MM.1S (cell line): ENCODE results near the gene MPG.

Source experiments
- DNase-seq: peaks from one replicate; pipeline ENCODE4 v3.0.0-alpha.2; 2015
- H2AFZ ChIP-seq: fragments of 300-600 bp; sonication (generic); 2 replicates; pipeline ENCODE4 v1.6.0; 2016; ENCODE audit warnings: antibody characterized with exemption, low read length
- H3F3A ChIP-seq: fragments of 300-600 bp; sonication (generic); 2 replicates; pipeline ENCODE4 v1.6.1; 2016; ENCODE audit warnings: mild to moderate bottlenecking, antibody characterized with exemption, low read length, moderate library complexity, mixed read lengths; ENCODE audit not compliant: insufficient read depth
- H3K27ac ChIP-seq: fragments of 300-600 bp; sonication (generic); 2 replicates; pipeline ENCODE4 v1.5.1; 2016; ENCODE audit warnings: mild to moderate bottlenecking, low read length
- H3K27me3 ChIP-seq: fragments of 300-600 bp; sonication (generic); replicated peaks from 2 replicates; pipeline ENCODE4 v1.6.0; 2016; ENCODE audit warnings: low read length; ENCODE audit not compliant: insufficient read depth
- H3K36me3 ChIP-seq: fragments of 300-600 bp; sonication (generic); replicated peaks from 2 replicates; pipeline ENCODE4 v1.6.1; 2016; ENCODE audit warnings: mild to moderate bottlenecking, low read length, mixed read lengths; ENCODE audit not compliant: insufficient read depth
- H3K4me1 ChIP-seq: fragments of 300-600 bp; sonication (generic); 2 replicates; pipeline ENCODE4 v1.6.1; 2016; ENCODE audit warnings: low read length, mixed read lengths
- H3K4me2 ChIP-seq: fragments of 300-600 bp; sonication (generic); 2 replicates; pipeline ENCODE4 v1.6.0; 2016; ENCODE audit warnings: low read depth, low read length
- H3K4me3 ChIP-seq: fragments of 300-600 bp; sonication (generic); 2 replicates; pipeline ENCODE4 v1.5.1; 2016; ENCODE audit warnings: low read length, mixed read lengths
- H3K79me2 ChIP-seq: fragments of 300-600 bp; sonication (generic); 2 replicates; pipeline ENCODE4 v1.6.1; 2016; ENCODE audit warnings: mixed run types, low read length, mixed read lengths
- H3K9ac ChIP-seq: fragments of 300-600 bp; sonication (generic); 2 replicates; pipeline ENCODE4 v1.6.1; 2016; ENCODE audit warnings: low read length, mixed read lengths
- H3K9me2 ChIP-seq: fragments of 300-600 bp; sonication (generic); replicated peaks from 2 replicates; pipeline ENCODE4 v1.6.1; 2016; ENCODE audit warnings: mild to moderate bottlenecking, low read length, mixed read lengths; ENCODE audit not compliant: insufficient read depth
- H3K9me3 ChIP-seq: fragments of 300-600 bp; sonication (generic); replicated peaks from 2 replicates; pipeline ENCODE4 v1.6.1; 2016; ENCODE audit warnings: mild to moderate bottlenecking, low read length, mixed read lengths; ENCODE audit not compliant: insufficient read depth
- H4K20me1 ChIP-seq: fragments of 300-600 bp; sonication (generic); 2 replicates; pipeline ENCODE4 v1.6.1; 2016; ENCODE audit warnings: mild to moderate bottlenecking, low read length, moderate library complexity, mixed read lengths; ENCODE audit not compliant: insufficient read depth
- EZH2 ChIP-seq: fragments of 300-600 bp; sonication (generic); optimal IDR thresholded peaks from 2 replicates; pipeline ENCODE3; 2017; ENCODE audit warnings: low read depth, mild to moderate bottlenecking, antibody characterized with exemption, low read length, mixed read lengths
- EZH2phosphoT487 ChIP-seq: fragments of 300-600 bp; sonication (generic); IDR thresholded peaks from 2 replicates; pipeline ENCODE4 v1.6.1; 2018; ENCODE audit warnings: antibody characterized with exemption, low read length
- TF ChIP-seq, protein P1 (sequence below): fragments of 300-600 bp; sonication (generic); IDR thresholded peaks from 2 replicates; pipeline ENCODE4 v1.5.1; 2016; ENCODE audit warnings: antibody characterized with exemption, low read length, mixed read lengths

Gene MPG

GRCh38 chr16:100989-101388, 23.0 kb downstream of the MPG start:
- no peak overlapping the region for H3K9ac ChIP-seq
- H3K27me3 ChIP-seq: no peaks in the 10 kb centered on the region
- no peaks in the 10 kb centered on the region for H4K20me1 ChIP-seq
- H3K4me1 ChIP-seq: no peaks in the 10 kb centered on the region
- DNase-seq: no peak
- TF ChIP-seq EZH2phosphoT487 (no peak), EZH2 (no peak)
- TF ChIP-seq, protein P1, sequence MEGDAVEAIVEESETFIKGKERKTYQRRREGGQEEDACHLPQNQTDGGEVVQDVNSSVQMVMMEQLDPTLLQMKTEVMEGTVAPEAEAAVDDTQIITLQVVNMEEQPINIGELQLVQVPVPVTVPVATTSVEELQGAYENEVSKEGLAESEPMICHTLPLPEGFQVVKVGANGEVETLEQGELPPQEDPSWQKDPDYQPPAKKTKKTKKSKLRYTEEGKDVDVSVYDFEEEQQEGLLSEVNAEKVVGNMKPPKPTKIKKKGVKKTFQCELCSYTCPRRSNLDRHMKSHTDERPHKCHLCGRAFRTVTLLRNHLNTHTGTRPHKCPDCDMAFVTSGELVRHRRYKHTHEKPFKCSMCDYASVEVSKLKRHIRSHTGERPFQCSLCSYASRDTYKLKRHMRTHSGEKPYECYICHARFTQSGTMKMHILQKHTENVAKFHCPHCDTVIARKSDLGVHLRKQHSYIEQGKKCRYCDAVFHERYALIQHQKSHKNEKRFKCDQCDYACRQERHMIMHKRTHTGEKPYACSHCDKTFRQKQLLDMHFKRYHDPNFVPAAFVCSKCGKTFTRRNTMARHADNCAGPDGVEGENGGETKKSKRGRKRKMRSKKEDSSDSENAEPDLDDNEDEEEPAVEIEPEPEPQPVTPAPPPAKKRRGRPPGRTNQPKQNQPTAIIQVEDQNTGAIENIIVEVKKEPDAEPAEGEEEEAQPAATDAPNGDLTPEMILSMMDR: no peak
- no peaks in the 10 kb centered on the region for H3F3A ChIP-seq
- no peak overlapping the region for H2AFZ ChIP-seq
- H3K36me3 ChIP-seq: no peaks in the 10 kb centered on the region
- H3K9me3 ChIP-seq: no peaks in the 10 kb centered on the region
- no peak overlapping the region for H3K4me2 ChIP-seq
- no peaks in the 10 kb centered on the region for H3K79me2 ChIP-seq
- H3K27ac ChIP-seq: no peak overlapping the region
- H3K4me3 ChIP-seq: no peak overlapping the region
- no peaks in the 10 kb centered on the region for H3K9me2 ChIP-seq

- H3F3A ChIP-seq: no peaks in the 10 kb centered on the region
- no peaks in the 10 kb centered on the region for H3K4me1 ChIP-seq
- H3K27me3 ChIP-seq: no peaks in the 10 kb centered on the region
- no peaks in the 10 kb centered on the region for H3K9me3 ChIP-seq
- H3K9me2 ChIP-seq: no peaks in the 10 kb centered on the region
- H3K36me3 ChIP-seq: no peaks in the 10 kb centered on the region
- H3K4me2 ChIP-seq: no peak overlapping the region
- no peaks in the 10 kb centered on the region for H4K20me1 ChIP-seq
- H3K4me3 ChIP-seq: no peak overlapping the region
- H3K9ac ChIP-seq: no peak overlapping the region
- no peak for TF ChIP-seq EZH2phosphoT487
- TF ChIP-seq EZH2: no peak
- TF ChIP-seq, protein P1: no peak
- no peak overlapping the region for H2AFZ ChIP-seq
- H3K27ac ChIP-seq: no peak overlapping the region
- DNase-seq: no peak
- H3K79me2 ChIP-seq: no peaks in the 10 kb centered on the region
Measured at GRCh38 chr16:101586-101985, 23.6 kb downstream of the MPG start.

DNA sequence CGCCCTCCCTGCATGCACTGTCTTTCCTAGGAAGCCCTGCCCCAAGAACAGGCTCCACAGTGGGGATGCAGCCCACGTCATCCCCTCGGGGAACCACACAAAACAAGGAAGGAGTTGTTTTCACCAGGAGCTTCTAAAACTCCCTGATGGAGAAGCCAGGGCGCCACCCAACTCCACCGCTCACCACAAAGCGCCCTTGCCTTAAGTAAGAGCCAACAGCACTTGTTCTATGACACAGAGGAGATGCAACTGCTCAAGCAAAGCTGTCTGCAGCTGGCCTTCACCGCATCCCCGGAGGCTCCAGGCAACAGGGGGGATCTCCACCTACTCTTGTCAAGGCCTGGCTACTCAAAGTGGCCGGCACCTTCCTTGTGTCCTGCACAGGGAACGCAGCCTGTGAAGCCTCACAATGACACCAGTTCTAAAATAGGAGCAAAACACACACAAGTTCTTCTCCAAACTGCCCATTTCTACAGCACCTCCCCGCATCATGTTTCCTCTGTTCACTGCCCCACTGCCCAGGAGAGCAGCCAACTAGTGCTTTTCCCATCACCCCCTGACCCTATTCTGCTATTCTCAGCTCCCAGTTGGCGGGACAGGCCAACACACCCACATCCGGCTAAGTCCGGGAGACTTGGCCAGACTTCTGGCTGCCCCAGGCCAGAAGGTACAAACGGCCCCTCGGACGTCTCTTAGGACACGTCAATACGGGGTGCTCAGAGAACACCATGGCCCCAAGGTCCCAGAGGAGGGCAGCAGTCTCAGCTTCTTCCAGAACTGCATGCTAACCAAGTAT, 24.2 kb downstream of the MPG start:
- no peaks in the 10 kb centered on the region for H3K4me1 ChIP-seq
- H3K4me2 ChIP-seq: no peak overlapping the region
- no peaks in the 10 kb centered on the region for H3K27me3 ChIP-seq
- TF ChIP-seq, protein P1: no peak
- TF ChIP-seq EZH2: no peak
- TF ChIP-seq EZH2phosphoT487: no peak
- H3K79me2 ChIP-seq: no peaks in the 10 kb centered on the region
- no peaks in the 10 kb centered on the region for H3K9me2 ChIP-seq
- no peaks in the 10 kb centered on the region for H3K9me3 ChIP-seq
- DNase-seq: no peak
- no peaks in the 10 kb centered on the region for H3F3A ChIP-seq
- no peak overlapping the region for H2AFZ ChIP-seq
- H3K36me3 ChIP-seq: no peaks in the 10 kb centered on the region
- H3K4me3 ChIP-seq: no peak overlapping the region
- no peak overlapping the region for H3K27ac ChIP-seq
- H3K9ac ChIP-seq: no peak overlapping the region
- H4K20me1 ChIP-seq: no peaks in the 10 kb centered on the region
